Ascending aorta (tissue), 2 donors: ENCODE measurements around the gene IRX6. TPM values are rescaled to one million over a fixed set of nuclear protein-coding genes. Genes with fewer than 3 reads are reported as not detected.

Source experiments
- DNase-seq, 2 donors: peaks; one replicate each; pipeline ENCODE4 v3.0.0-alpha.2; 2019; ENCODE audit warnings: low spot score in 2 of 2
- H3K27ac ChIP-seq, 2 donors: fragments of 200-600 bp; sonication (generic); one replicate each; pipeline ENCODE4 v1.5.1; 2016 to 2017; ENCODE audit warnings: mild to moderate bottlenecking in 1 of 2
- H3K27me3 ChIP-seq: fragments of 200-600 bp; sonication (generic); one replicate; pipeline ENCODE4 v1.5.1; 2017
- H3K36me3 ChIP-seq, 2 donors: fragments of 200-600 bp; sonication (generic); one replicate each; pipeline ENCODE4 v1.5.1; 2016
- H3K4me1 ChIP-seq, 2 donors: fragments of 200-600 bp; sonication (generic); one replicate each; pipeline ENCODE4 v1.5.1; 2016 to 2017; ENCODE audit warnings: mild to moderate bottlenecking in 1 of 2
- H3K4me3 ChIP-seq, 2 donors: fragments of 200-600 bp; sonication (generic); one replicate each; pipeline ENCODE4 v1.5.1; 2016 to 2017; ENCODE audit warnings: mild to moderate bottlenecking in 1 of 2
- H3K9me3 ChIP-seq, 2 donors: fragments of 200-600 bp; sonication (generic); one replicate each; pipeline ENCODE4 v1.5.1; 2016
- CTCF ChIP-seq, 3 experiments: fragments of 200-600 bp in 2 of 3; fragments of 450-650 bp in 1 of 3; sonication (generic) in 2 of 3; IDR thresholded peaks; one replicate each; pipeline ENCODE4 v1.5.1; 2016 to 2019; ENCODE audit warnings: antibody characterized with exemption in 3 of 3, mild to moderate bottlenecking in 1 of 3, moderate library complexity in 1 of 3
- intact Hi-C: fragments of 100-400 bp; cut with DNase I; formaldehyde crosslinking; loops from one replicate; pipeline ENCODE4 v1.15.1; 2023
- total RNA-seq: library from RNA; depleted of rRNA; stranded (reverse); fragments of >200 nt; gene quantifications from one replicate; pipeline ENCODE4 v1.1.0, GENCODE V29; 2016

Gene IRX6
- total RNA-seq, 1 donor from 2014 or later: 1.5 TPM

- H3K4me3 ChIP-seq: no peak overlapping the region
- H3K36me3 ChIP-seq: no peaks in the 10 kb centered on the region
- H3K27ac ChIP-seq: no peak overlapping the region
- no peaks in the 10 kb centered on the region for H3K27me3 ChIP-seq
- no peak for TF ChIP-seq CTCF (IDR thresholded peaks at IDR 0.05)
- H3K9me3 ChIP-seq: peaks cover 0 to 9% of the 10 kb centered on the region in 2 donors
- DNase-seq: no peak
- intact Hi-C loops: no loop called here
- H3K4me1 ChIP-seq: no peaks in the 10 kb centered on the region
These were observed 34.6 kb upstream of the IRX6 start for GRCh38 chr16:55289353-55289752.

- Histone ChIP-seq H3K27ac (no peak overlapping the region), H3K9me3 (peaks cover 0 to 9% of the 10 kb centered on the region in 2 donors), H3K27me3 (no peaks in the 10 kb centered on the region), H3K4me3 (no peak overlapping the region), H3K36me3 (no peaks in the 10 kb centered on the region), H3K4me1 (no peaks in the 10 kb centered on the region)
- no peak for TF ChIP-seq CTCF (IDR thresholded peaks at IDR 0.05)
- DNase-seq: no peak
- intact Hi-C loops: no loop called here
These were observed 32.2 kb upstream of the IRX6 start for GRCh38 chr16:55291847-55292246.

GRCh38 chr16:55292491-55292890 lies 31.5 kb upstream of the IRX6 start:
- TF ChIP-seq CTCF (IDR thresholded peaks at IDR 0.05): no peak
- Histone ChIP-seq H3K9me3 (peaks cover 0 to 9% of the 10 kb centered on the region in 2 donors), H3K4me1 (no peaks in the 10 kb centered on the region), H3K27me3 (no peaks in the 10 kb centered on the region), H3K36me3 (no peaks in the 10 kb centered on the region), H3K4me3 (no peak overlapping the region), H3K27ac (no peak overlapping the region)
- no peak for DNase-seq
- intact Hi-C loops: no loop called here

GRCh38 chr16:55294129-55294528 lies 29.9 kb upstream of the IRX6 start:
- Histone ChIP-seq H3K27me3 (no peaks in the 10 kb centered on the region), H3K27ac (no peak overlapping the region), H3K36me3 (no peaks in the 10 kb centered on the region), H3K4me3 (no peak overlapping the region), H3K9me3 (peaks cover 0 to 3% of the 10 kb centered on the region in 2 donors), H3K4me1 (no peaks in the 10 kb centered on the region)
- intact Hi-C loops: no loop called here
- TF ChIP-seq CTCF (IDR thresholded peaks at IDR 0.05): no peak
- DNase-seq: no peak

- intact Hi-C loops: no loop called here
- H3K4me1 ChIP-seq: no peaks in the 10 kb centered on the region
These were observed 29.1 kb upstream of the IRX6 start for GRCh38 chr16:55294931-55295342.

More at GRCh38 chr16:55294931-55295342, 29.1 kb upstream of the IRX6 start:
- Histone ChIP-seq H3K27ac (no peak overlapping the region), H3K4me3 (no peak overlapping the region), H3K27me3 (no peaks in the 10 kb centered on the region), H3K36me3 (no peaks in the 10 kb centered on the region), H3K9me3 (no peaks in the 10 kb centered on the region)
- TF ChIP-seq CTCF (IDR thresholded peaks at IDR 0.05): no peak
- DNase-seq: no peak
